Spleen (tissue), 7 donors: ENCODE measurements around the gene TADA2B.

ENCODE experiments used
- CTCF ChIP-seq, 11 experiments: fragments of 200-600 bp in 7 of 11; fragments of 450-650 bp in 4 of 11; sonication (generic) in 4 of 11; IDR thresholded peaks in 8 of 11; conservative IDR thresholded peaks in 3 of 11; 1 replicate in 7 of 11; 2 replicates in 4 of 11; pipeline versions ENCODE4 v1.4.0 to v1.8.0; 2016 to 2021; ENCODE audit warnings: antibody characterized with exemption in 11 of 11, inconsistent platforms in 4 of 11, mild to moderate bottlenecking in 1 of 11
- POLR2AphosphoS5 ChIP-seq, 3 donors: sonication (generic); formaldehyde crosslinking; IDR thresholded peaks; one replicate each; pipeline ENCODE4 v1.5.1; 2017; ENCODE audit warnings: antibody characterized with exemption in 3 of 3
- donor health status: DM: no; HTN: no; CAD: no; lungs with moderate emphysema.
- donor health status: DM: no; HTN: no; CAD: no.
- donor health status: DM: no; HTN: no; CAD: no.

- no peak for TF ChIP-seq POLR2AphosphoS5 (IDR thresholded peaks at IDR 0.05)
- no peak for TF ChIP-seq CTCF (IDR thresholded peaks at IDR 0.05 in 8 of 11, conservative IDR thresholded peaks at IDR 0.05 in 3 of 11)
These were observed 23.3 kb downstream of the TADA2B start for GRCh38 chr4:7066493-7066892.
